NCI-H146 treated with DMSO at 0.1 percent for 48 hours (cell line): ENCODE results near the gene LDLRAD4.
"Not testable (repeated sequence)": the region's sequence is repeated elsewhere in the genome, so short reads cannot be mapped to it uniquely, and the experiment has no call there.

Experiments used
- DNase-seq: peaks from one replicate; lab custom pipeline; 2025; ENCODE audit not compliant: unreplicated experiment; lab: John Stamatoyannopoulos, UW

Gene LDLRAD4

GRCh38 chr18:13688191-13689136 lies 469.9 kb downstream of the LDLRAD4 start:
- no peak for DNase-seq

DNA sequence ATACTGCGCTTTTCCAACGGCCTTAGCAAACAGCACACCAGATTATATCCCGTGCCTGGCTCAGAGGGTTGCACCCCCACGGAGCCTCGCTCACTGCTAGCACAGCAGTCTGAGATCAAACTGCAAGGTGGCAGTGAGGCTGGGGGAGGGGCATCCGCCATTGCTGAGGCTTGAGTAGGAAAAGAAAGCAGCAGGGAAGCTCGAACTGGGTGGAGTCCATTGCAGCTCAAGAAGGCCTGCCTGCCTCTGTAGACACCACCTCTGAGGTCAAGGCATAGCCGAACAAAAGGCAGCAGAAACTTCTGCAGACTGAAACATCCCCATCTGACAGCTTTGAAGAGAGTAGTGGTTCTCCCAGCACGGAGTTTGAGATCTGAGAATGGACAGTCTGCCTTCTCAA lies 471.5 kb downstream of the LDLRAD4 start:
- not testable (repeated sequence) for DNase-seq

DNA sequence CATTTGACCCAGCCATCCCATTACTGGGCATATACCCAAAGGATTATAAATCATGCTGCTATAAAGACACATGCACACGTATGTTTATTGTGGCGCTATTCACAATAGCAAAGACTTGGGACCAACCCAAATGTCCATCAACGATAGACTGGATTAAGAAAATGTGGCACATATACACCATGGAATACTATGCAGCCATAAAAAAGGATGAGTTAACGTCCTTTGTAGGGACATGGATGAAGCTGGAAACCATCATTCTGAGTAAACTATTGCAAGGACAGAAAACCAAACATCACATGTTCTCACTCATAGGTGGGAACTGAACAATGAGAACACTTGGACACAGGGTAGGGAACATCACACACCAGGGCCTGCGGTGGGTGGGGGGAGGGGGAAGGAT lies 476.8 kb downstream of the LDLRAD4 start:
- not testable (repeated sequence) for DNase-seq

- no peak for DNase-seq
Measured at GRCh38 chr18:13696961-13697360, 478.4 kb downstream of the LDLRAD4 start.

GRCh38 chr18:13700153-13700552 lies 481.6 kb downstream of the LDLRAD4 start:
- no peak for DNase-seq
